HepG2 (cell line): ENCODE data around the gene CST5.

Experiments used
- FOXM1 ChIP-seq: sonication (generic); formaldehyde crosslinking; IDR thresholded peaks from 2 replicates; pipeline ENCODE4 v1.5.0; 2020; ENCODE audit warnings: missing genetic modification reagents
- HOXA3 ChIP-seq: sonication (generic); formaldehyde crosslinking; IDR thresholded peaks from 2 replicates; pipeline ENCODE4 v1.5.0; 2020; ENCODE audit warnings: missing genetic modification reagents
- JUND ChIP-seq: sonication (generic); formaldehyde crosslinking; IDR thresholded peaks from 2 replicates; pipeline ENCODE4 v1.8.0; 2022; ENCODE audit warnings: mild to moderate bottlenecking, missing genetic modification reagents
- MYNN ChIP-seq: sonication (generic); formaldehyde crosslinking; IDR thresholded peaks from 2 replicates; pipeline ENCODE4 v1.4.0; 2020; ENCODE audit warnings: mild to moderate bottlenecking, low read depth, missing genetic modification reagents
- NFATC3 ChIP-seq: sonication (generic); formaldehyde crosslinking; IDR thresholded peaks from 2 replicates; pipeline ENCODE4 v1.5.1; 2020; ENCODE audit warnings: mild to moderate bottlenecking, missing genetic modification reagents
- NFRKB ChIP-seq: fragments of 450-650 bp; IDR thresholded peaks from 2 replicates; pipeline ENCODE4 v1.6.1; 2017
- PAX8 ChIP-seq: sonication (generic); formaldehyde crosslinking; IDR thresholded peaks from 2 replicates; pipeline ENCODE4 v1.8.0; 2022; ENCODE audit warnings: mild to moderate bottlenecking, missing genetic modification reagents, borderline replicate concordance
- SETDB1 ChIP-seq: sonication (generic); formaldehyde crosslinking; IDR thresholded peaks from 2 replicates; pipeline ENCODE4 v1.5.1; 2020; ENCODE audit warnings: missing genetic modification reagents, mild to moderate bottlenecking, borderline replicate concordance
- TBL1XR1 ChIP-seq: fragments of 150-350 bp; IDR thresholded peaks from 2 replicates; pipeline ENCODE4 v1.6.1; 2014; ENCODE audit warnings: borderline replicate concordance, low read length; ENCODE audit not compliant: partially characterized antibody

- TF ChIP-seq NFRKB (no peak), PAX8 (CRISPR knock-in tag) (no peak), SETDB1 (CRISPR knock-in tag) (no peak), HOXA3 (CRISPR knock-in tag) (no peak), FOXM1 (no peak), TBL1XR1 (no peak), MYNN (CRISPR knock-in tag) (no peak), JUND (CRISPR knock-in tag) (no peak), NFATC3 (CRISPR knock-in tag) (no peak)
Measured at GRCh38 chr20:23917024-23917725, 37.6 kb upstream of the CST5 start.
